Colon (tissue), 2 donors: ENCODE results near the gene SFT2D1.

Source experiments
- FAIRE-seq: peaks from 2 replicates; lab custom pipeline; 2012; peaks lifted over from hg19 to GRCh38; lab: Jason Lieb, UNC
- donor health status: control.
- donor health status: control.

SFT2D1 gene

DNA sequence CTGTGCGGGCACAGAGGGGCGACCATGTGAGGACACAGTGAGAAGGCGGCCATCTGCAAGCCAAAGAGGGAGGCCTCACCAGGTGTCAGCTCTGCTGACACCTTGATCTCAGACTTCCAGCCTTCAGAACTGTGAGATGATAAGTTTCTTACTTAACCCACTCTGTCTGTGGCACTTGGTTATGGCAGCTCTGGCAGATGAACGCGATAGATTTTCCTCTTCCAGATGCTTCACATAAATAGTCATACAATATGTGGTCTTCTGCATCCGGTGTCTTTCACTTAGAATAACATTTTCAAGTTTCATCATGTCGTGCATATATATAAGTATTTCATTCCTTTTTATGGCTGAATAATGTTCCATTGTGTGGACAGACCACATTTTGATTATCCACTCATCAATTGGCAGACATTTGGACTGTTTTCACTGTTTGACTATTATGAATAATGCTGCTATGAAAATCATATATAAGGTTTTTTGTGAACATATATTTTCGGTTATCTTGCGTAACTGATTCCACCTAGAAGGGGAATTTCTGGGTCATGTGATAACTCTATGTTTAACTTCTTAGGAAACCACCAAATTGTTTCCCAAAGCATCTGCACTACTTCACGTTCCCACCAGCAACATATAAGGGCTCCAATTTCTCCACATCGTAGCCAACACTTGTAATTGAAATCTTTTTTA, 64.3 kb downstream of the SFT2D1 start:
- no peak for FAIRE-seq

DNA sequence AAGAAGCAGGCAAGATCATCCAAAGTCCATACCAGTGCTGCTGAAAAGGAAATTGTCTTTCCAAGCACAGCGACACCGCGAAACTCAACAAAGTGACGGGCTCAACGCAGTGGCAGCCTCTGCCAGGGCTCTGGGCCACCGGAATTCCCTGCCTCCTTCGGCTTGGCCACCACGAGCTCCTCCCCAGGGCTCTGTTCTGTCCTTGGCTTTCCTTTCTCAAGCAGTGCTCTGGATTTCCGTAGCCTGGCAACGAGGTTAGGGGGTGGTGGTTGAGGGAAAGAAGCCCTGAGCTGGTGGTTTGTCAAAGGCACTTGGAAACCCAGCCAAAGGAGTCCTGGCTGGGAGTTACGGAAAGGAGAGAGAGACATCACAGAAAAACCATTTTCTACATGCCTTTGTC, 65.3 kb downstream of the SFT2D1 start:
- FAIRE-seq, result no peak

DNA sequence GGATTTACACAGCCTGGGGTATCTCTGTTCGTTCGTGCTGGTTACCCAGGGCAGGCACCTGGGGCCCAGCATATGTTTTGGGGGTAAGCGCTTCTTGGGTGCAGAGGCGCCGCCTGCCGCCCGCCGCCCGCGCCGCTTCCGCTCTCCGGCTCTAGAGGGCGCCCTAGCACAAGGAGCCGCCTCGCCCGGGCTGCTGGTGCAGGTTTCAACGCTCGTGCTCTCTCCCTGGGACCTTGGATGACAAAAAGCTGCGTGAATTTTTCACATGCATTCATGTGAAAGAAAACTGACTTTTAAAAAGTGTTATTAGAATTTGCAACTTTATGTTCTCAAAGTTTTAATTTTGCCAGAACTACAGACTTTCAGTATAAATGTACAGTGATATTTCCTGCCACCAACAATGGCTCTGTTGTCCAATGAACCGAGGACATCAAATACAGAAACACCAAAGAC, 66.6 kb downstream of the SFT2D1 start:
- no peak for FAIRE-seq

DNA sequence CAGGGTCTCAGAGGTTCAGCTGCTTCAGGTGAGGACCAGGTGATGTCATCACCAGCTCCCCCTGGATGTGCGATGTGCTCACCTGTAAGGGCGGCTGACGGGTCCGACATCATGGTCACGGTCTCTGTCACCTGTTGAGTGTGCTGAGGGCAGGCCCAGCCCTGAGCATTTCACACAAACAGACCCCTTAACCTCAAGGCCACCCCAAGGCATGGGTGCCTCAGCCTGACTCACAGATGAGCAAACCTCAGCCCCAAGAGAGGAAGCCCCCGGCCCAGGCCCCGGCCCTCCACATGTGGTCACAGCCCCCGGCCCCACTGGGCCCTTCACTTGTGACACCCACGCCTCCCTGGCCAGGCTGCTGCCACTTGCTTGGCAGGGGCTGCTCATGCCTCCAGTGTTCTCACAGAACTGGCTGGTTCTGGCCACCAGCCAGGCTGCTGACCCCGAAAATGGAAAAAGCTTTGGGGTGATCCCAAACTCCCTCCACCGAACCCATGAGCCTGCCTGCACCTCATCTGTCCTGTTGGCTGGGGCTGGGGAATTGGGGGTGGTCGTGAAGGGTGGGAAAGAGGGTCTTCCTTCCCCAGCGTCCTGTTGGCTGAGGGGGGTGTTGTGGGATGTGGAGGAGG, 67.5 kb downstream of the SFT2D1 start:
- FAIRE-seq, result no peak

DNA sequence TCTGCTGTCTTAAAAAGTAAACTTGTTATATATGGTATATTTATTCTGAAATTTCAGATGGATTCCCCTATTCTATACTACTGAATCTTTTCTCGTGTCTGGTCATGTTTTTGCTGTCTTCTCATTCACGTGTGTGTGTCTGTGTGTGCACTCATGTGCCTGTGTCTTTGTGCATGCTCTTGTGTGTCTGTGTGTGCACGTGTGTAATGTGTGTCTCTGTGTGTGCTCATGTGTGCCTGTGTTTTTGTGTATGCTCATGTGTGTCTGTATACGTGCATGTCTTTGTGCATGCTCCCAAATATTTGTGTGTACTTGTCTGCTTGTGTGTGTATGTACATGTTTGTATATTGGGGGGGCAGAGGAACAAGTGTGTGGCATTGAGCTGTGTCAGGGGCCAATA, 68.2 kb downstream of the SFT2D1 start:
- FAIRE-seq, result no peak

GRCh38 chr6:166271376-166271765, 71.0 kb downstream of the SFT2D1 start:
- FAIRE-seq, result no peak

- no peak for FAIRE-seq
Observed at GRCh38 chr6:166270706-166271375, 71.5 kb downstream of the SFT2D1 start.
